Measurements from ENCODE around the gene IFIT1.
"Not testable (repeated sequence)": the region's sequence is repeated elsewhere in the genome, so short reads cannot be mapped to it uniquely, and the experiment has no call there.

The IFIT1 gene

DNA sequence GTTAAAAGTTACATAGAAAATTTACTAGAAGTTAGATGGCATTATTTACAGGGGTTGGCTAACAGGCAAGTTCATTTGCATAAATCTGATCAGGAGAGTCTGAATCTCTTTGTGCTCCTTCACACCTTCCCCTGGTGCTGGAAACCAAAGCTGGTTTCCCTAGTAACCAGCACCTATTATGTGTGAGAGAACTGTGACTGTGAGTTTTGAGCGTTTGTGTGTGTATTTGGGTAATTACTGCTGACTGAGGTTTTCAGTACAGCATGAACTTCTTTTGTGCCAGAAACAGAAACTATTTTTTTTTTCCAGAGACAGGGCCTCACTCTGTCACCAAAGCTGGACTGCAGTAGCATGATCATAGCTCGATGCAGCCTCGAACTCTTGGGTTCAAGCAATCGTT is 24.9 kb upstream of the IFIT1 start:
- DNase-seq = peak; percentile 40

DNA sequence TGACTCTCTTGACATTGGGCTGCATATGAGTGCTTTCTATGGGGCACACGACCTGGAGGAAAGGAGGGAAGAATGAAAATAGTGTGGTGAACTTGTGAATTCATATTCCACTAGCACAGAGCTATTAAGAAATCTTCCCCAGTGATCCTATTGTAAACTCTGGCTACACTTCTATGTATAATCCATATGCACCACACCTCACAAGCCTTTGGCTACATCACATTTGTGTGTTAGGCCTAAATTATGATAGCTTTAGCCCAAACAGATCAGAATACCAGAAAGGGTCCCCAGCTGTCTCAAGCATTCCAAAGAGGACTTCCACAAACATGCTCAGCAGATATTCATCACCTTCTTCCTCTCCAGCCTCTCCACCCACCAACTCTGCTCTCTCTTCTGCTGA is 24.3 kb upstream of the IFIT1 start:
- no peak for DNase-seq

DNA sequence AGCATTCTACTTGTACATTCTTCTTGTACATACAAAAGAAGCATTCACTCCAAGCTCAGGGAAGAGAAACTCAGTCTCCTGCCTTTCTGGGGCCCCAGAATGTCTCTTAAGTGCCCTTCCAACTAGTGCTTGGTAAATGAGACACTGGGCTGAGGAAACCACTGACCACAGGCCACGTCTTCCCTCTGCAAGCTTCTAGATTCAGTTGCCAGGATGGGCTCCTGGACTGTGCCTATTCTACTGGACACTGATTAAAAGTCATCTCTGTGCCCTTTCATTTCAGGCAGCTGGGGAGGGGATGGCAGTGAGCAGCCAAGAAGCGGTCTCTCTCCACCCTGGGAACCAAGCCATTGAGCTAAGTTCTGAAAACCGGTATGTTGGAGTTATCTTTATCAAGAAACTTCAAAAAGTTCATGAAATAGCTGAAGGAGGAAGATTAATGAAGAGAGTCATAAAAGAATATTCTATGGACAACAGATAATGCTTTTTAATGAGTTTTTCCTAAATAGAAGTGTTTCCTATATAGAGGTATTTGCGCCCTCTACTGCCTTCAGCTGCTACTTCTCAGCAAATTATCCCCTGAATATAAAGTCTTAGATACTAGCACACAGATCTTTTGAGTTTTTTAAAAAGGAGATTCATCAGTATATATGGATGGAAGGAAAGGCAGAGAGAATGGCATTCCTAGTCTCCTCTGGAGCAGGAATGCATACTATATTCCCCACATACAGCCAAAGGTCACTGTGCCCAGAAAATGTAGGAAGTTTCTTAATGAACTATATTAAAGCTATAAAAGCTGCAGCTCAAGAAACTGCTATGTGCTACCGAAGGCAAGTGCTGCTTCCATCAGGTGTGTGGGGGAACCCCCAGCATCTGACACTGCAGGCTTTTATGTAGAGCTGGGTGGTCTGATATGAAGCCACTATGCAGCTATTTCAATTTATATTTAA is 23.0 kb upstream of the IFIT1 start:
- DNase-seq = no peak

DNA sequence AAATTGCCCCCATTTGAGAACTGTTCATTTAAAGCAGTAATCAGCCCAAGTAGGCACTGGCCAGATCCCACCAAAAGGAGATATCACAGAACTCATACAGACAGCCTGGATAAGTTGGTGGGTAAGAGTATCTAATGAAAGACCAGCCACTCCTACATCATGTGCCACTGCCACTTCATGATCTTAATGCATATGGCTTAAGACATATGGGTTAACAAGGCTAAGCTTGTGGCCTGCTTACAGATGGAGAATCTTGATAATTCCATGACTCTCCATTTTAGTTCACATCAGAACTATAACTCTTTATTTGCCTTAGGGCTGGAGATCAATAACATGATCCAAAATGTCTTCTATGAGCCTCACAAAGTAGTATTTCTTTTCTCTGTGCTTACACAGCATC is 21.3 kb upstream of the IFIT1 start:
- DNase-seq = no peak

DNA sequence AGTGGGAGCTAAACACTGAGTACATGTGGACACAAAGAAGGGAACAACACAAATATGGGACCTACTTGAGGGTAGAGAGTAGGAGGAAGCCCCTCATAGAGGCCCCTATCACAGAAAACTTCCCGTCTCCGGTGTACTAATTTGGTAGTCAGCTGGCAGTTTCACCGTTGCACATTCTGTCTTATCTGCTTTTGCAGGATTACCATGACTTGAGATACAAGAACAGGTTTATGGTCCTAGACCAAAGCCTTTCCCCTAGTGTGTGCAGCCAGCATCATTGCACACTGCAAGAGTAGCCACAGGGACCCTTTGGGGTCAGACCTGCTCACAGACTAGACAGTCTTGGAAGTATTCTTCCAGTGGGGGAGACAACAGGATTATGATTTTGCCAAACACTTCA is 20.4 kb upstream of the IFIT1 start:
- DNase-seq = no peak

DNA sequence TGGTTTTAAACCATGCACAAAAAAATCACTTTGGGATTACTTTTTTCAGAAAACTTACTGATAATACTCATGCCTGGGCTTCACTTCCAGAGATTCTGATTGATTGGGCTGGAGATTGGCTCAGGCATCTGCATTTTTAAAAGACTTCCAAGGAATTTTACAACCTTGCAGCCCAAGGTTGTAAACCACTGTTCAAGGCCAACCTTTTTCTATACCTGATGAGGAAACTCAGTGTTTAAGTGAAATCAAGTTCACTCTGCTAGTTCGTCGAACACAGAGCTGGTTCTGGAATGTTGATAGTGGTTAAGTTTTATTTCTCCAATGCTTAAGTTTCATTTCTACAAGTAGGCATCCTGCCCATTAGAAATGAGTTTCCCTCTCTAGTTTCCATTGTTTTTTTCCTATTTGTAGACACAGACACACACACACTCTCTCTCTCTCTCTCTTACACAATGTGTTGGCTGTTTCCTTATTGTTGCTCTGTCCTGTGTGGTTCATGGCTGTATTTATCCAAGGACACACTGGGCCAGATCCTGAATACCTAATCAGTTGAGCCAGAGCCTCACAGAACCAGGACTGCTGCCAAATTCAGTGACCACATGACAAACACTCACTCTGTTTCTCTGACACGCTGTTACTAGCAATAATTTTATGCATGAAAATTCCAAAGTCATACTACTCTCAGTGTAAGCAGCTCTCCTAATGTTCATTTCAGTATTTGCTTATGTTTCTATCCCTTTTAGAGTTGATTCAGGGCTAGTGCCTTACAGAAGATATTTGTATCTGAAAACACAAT is 18.3 kb upstream of the IFIT1 start:
- DNase-seq = no peak

DNA sequence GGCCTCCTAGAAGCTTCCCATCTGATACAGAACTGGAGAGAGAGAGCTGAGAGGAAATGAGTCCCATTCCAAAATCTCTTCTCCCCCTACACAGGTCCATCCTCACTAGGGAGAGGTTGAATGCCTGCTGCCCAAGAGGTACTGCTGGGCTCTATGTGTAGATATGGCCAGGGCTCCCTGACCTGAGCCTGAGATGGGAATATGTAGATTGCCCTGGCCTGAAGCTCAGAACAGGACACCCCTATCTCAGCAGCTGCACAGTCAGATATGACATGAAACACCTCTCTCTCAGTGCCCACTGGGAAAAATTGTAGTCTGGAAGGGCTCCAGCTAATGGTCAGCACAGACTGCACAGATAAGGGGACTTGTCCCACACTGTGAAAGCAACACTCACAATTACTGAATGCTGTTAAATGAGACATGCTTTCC is 17.7 kb upstream of the IFIT1 start:
- no peak for DNase-seq

DNA sequence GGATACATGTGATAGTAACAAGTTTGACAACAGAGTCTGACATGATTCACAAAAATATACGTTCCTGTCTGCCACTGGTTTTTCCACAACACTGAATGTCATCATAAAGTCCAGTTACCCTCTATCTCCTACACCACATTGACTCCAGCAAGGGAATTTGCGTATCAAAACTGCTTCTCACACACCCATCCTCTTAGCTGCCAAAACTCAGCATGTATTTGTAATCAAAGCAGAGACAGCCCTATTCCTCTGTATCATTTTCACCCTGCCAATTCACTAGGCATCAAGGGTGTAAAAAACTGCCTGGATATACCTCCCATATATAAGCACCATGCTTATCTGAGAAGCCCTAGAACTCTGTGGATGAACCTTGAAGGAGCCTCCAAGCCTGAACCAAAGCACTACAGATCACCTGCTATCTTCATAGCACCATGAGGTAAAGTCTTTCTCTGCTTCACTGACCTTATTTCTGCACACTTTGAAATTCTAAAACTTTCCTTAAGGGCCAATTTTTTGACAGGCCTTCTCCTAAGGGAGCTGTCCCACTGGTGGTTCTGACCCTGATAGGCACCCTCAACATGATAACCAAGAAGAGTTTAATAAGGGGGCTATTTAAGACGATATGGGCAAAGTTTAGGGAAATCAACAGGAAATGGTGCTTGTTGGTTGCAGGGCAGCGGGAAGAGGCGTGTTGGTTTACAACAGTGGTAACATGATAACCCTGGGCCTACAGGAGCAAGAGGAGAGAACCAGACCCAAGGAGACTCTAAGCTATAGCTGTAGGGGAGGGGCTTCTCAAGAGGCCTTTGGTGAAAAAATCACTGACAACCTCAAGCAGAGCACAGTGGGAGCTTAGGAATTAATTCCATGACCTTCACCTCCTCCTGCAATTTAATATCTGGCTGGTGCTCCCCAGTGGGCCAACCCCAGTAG is 14.5 kb upstream of the IFIT1 start, which contains the start of gene IFIT1B:
TSS of gene IFIT1B (plus strand) at position 352 of the 933 bp plus-strand sequence. CDS start at position 432, 80 bp downstream.
- DNase-seq = no peak

DNA sequence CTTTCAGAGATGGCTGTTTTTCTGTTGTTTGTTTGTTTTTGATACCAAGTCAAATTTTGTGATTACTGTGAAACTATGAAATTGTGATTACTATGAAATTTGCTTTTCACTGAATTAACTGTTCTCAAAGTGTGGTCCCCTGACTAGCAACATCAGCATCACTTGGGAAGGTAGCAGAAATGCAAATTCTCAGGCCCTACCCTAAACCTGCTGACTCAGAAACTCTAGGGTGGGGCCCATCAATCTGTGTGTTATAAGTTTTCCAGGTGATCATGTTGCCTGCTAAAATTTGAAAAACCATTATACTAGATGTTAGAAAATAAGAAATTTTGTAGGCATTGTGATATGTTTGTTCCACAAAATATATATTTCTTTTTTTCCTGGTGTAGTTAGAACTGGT is 13.3 kb upstream of the IFIT1 start:
- DNase-seq = no peak

DNA sequence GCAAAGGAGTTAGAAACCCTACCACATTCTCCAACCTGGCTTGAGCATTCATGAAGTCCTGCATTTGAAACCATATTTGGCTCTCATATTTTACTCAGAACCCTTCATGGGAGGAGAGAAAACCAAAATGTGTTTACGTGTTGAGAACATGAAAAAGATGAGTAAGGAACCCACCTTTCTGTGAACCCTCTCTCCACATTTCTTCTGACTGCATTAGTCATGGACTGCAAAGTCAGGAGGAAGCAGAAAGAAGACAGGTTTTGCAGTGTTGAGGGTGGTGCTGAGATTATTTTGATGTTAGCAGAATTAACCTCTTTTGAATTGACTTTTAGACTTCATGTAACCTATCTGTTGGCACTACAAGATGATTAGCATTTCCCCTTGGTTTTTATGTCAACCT is 9.7 kb upstream of the IFIT1 start:
- no peak for DNase-seq

DNA sequence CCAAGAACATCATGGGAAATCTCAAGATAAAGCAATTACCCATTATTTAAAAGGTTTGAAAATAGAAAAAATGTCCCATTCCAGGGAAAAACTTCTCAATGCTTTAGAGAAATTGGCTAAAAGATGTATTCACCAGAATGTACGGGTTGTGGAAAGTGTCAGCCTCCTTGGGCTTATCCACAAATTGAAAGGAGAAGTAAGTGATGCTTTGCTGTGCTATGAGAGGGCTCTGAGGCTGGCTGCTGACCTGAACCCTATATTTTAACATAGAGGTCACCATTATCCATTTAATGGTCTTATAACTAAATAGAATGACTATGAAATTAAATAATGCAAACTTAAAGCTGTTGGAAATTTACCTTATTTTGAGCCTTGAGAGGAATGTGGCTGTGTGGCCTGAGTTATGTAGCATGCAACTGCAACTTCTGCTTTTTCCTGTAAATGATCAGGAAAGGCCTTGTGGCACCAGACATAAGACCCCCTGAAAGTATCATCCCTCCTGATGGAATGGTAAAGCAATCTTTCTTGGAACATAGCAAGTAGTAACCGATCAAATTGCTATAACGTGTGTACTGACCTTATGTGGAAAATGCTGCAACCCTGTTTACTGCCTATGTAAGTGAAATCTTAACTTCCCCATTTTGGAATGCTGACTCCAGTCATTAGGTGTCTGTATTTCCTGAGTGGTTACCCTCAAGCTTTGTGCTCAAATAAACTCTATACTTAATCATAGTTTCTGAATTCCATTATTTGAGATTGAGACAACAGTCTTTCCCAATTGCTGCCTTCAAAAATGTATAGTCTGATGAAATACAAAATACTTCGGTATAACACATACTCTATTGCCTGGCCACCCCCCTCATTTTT is 7.7 kb upstream of the IFIT1 start:
- DNase-seq = no peak

DNA sequence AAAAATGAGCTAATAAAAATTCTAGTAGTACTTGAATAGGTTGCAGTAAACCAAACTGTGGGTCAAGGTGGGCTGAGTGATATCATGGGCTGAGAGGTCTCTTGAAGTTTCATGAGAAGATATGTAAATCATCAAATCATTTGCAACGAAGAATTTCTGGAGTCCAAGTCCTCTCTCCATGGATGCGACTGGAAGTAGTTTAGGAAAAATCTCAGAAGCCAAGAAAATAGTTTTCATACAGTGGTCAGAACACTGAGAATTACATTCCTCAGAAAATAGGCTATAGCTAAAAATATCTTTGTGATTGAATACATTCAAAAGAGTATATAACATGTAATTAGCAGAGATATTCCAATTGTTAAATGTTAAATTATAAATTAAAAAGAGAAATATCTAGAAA is 3.6 kb upstream of the IFIT1 start:
- no peak for DNase-seq

DNA sequence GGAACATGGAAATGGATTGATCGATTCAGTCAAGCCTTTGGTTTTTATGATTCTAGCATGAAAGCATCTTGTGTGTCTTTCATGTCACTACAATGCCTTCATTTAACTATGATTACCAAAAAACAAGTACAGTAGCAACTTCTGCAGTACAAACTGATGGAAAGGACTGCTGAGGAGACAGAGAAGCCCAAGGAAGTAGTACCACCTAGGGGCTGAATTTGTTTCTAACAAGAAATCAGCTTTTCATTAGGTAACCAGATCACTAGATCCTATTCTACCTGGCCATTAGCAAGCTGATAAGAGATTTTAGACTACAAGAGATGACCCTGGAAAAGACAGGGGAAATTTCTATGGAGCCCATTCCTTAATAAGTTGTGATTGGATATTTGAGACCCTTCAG is 3.2 kb upstream of the IFIT1 start:
- no peak for DNase-seq

DNA sequence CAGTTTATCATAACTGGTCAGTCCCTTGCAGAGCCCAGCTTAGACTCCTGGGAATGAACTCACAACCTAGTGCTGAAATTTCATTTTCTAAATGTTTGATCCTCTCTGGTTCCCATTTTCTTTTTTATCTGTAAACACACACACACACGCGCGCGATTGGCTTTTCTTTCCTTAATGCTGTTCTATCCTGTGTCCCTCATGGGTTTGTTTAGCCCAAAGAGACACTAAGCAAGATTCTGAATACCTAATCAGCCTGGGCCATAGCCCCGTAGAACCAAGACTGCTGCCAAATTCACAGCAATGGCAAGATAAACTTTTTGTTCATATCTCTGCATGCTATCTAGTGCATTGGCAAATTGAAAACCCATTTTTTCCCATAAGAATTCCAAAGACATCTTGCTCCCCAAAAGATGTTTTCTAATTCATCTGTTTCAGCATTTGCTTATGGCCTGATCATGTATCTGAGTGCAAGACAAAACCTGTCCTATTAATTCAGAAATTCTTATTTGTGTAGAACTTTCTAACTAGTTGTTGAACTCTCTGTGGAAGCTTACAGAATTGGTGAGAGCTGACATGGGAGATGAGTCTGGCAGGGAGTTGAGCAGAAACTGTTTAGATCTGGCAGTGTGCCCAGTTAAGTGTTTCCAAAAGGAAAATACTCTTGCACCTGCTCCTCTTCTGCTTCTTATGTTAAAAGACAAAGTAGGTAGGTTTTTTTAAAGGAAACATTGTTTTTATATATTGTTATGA is 1.8 kb upstream of the IFIT1 start:
- DNase-seq = no peak

DNA sequence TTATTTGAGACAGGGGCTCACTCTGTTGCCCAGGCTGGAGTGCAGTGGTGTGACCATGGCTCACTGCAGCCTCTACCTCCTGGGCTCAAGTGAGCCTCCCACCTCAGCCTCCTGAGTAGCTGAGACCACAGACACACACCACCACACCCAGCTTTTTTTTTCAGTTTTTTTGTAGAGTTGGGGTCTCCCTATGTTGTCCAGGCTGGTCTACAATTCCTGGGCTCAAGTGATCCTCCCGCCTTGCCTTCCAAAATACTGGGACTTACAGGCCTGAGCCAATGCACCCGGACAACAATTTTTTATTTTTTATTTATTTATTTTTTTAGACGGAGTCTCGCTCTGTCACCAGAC is 1.2 kb upstream of the IFIT1 start:
- not testable (repeated sequence) for DNase-seq

DNA sequence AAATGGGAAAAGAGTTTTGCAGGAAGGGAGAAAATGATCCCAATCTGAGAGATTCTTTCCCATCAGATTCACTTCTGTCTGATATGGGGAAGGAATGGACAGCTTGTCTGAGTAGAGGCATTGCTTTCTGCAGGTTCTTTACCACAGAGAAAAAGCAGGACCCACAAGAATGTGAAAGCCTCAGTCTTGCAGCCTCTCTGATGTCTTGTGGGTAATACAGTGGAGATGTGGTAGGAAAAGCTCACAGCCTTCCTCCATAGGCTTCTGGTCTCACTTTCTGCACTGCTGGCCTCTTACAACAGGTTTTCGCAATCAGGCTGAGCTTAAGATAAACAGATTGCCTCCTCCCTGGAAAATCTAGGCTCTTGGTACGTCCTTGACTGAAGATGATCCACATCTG is 551 bp downstream of the IFIT1 start:
- DNase-seq = no peak

DNA sequence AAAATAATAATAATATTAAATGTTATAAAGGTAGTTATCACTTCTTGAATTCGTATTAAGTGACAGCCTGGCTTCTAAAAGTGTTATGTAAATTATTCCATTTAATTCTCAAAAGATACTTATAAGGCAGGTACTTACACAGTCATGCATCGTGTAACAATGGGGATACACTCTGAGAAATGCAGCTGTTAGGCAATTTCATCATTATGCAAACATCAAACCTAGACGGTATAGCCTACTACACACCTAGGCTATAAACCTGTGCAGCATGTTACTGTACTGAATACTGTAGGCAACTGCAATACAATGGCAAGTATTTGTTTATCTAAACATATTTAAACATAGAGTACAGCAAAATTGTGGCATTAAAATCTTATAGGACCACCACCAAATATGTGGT is 1.5 kb downstream of the IFIT1 start:
- no peak for DNase-seq

DNA sequence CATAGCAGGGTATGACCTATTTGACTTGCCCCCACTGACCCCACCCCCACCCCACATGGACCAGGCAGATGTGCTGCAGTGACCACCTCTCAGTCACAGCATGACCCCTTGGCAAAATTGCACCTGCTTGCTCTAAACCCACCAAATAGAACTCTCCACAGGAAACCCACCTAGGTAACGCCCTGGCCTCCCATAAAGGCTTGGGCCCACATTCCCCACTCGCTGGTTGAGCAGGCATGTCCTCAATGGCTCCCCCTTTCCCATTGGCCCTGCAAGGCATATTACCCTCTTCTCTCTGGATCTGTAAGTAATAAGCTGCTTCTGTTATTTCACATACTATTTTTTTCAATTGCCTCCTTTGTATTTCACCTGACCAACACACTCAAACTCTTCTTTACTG is 2.7 kb downstream of the IFIT1 start:
- DNase-seq = no peak

DNA sequence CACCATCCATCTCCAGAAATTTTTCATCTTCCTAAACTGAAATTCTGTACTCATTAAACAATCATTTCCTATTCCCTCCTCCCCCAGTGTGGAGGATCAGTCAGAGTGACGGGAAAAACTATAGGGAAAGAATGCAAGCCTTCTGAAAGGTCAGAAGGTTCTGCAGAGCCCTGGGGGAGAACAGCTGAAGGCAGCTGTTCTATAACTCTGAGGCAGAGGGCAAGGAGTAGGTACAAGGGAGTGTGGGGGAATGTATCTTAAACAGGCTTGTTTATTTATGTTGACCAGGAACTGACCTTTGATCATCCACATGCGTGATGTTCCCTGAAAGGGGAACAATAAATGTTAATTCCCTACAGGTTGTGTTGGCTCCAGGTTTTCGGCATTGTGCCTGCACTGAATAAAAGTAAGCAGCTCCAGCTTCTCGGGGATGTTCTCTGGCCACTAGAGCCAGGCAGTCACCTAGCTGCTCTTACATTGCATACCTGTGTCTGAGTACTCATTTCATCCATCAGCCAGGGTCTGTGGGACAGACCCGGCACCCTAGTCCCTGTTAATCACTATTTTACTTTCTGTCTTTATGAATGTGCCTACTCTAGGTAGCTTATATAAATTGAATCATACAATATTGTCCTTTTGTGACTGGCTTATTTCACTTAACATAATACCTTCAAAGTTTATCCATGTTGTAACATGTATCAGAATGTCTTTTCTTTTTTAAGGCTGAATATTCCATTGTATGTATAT is 5.8 kb downstream of the IFIT1 start:
- no peak for DNase-seq

DNA sequence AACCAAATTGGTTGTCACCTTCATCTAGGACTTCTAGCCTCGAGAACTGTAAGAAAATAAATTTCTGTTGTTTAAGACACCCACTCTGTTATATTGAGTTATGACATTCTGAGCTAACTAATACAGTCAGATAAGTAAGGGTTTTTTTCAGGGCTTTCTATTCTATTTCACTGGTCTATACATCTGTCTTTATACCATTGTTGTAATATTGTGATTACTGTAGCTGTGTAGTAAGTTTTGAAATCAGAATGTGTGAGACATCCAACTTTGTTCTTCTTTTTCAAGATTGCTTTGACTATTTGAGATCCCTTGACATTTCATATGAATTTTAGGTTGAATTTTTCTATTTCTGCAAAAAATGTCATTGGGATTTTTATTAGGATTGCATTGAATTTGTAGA is 7.5 kb downstream of the IFIT1 start:
- no peak for DNase-seq
